Uterus (tissue), 4 donors: ENCODE data around the gene ALAS1. TPM values are rescaled to one million over a fixed set of nuclear protein-coding genes. Genes with fewer than 3 reads are reported as not detected.
"Not testable (repeated sequence)": the region's sequence is repeated elsewhere in the genome, so short reads cannot be mapped to it uniquely, and the experiment has no call there.

Source experiments
- DNase-seq, 2 donors: peaks; one replicate each; pipeline ENCODE4 v3.0.0-alpha.2; 2019 to 2020
- H3K27ac ChIP-seq, 2 donors: fragments of 200-600 bp; sonication (generic); 1 replicate in 1 of 2; 2 replicates in 1 of 2; pipeline ENCODE4 v1.5.1; 2016 to 2018
- H3K27me3 ChIP-seq, 2 donors: fragments of 200-600 bp; sonication (generic); one replicate each; pipeline ENCODE4 v1.5.1; 2018 to 2019; ENCODE audit warnings: control low read depth in 1 of 2
- H3K36me3 ChIP-seq, 2 donors: fragments of 200-600 bp; sonication (generic); one replicate each; pipeline ENCODE4 v1.5.1; 2019; ENCODE audit warnings: control low read depth in 1 of 2
- H3K4me1 ChIP-seq, 2 donors: fragments of 200-600 bp; sonication (generic); one replicate each; pipeline ENCODE4 v1.5.1; 2018 to 2019; ENCODE audit warnings: control low read depth in 1 of 2
- H3K4me3 ChIP-seq, 2 donors: fragments of 200-600 bp; sonication (generic); 1 replicate in 1 of 2; 2 replicates in 1 of 2; pipeline ENCODE4 v1.5.1; 2018 to 2019; ENCODE audit warnings: mild to moderate bottlenecking in 1 of 2
- H3K9me3 ChIP-seq, 2 donors: fragments of 200-600 bp; sonication (generic); one replicate each; pipeline ENCODE4 v1.5.1; 2019; ENCODE audit warnings: control low read depth in 1 of 2
- POLR2A ChIP-seq, 2 donors: fragments of 450-650 bp; IDR thresholded peaks; one replicate each; pipeline ENCODE4 v1.6.1; 2016; ENCODE audit warnings: antibody characterized with exemption in 2 of 2, mild to moderate bottlenecking in 1 of 2, moderate library complexity in 1 of 2
- intact Hi-C: fragments of 100-400 bp; cut with DNase I; formaldehyde crosslinking; loops from one replicate; pipeline ENCODE4 v1.15.1; 2023; ENCODE audit warnings: low total_unique reads
- total RNA-seq, 4 donors: library from RNA; depleted of rRNA in 3 of 4; stranded (reverse); fragments of >200 nt in 3 of 4; gene quantifications; one replicate each; pipeline versions ENCODE4 v1.1.0 to v1.2.4, GENCODE V29; 2014 to 2023
- TF ChIP-seq, protein P1 (sequence below), 4 experiments: fragments of 200-600 bp in 2 of 4; fragments of 450-650 bp in 2 of 4; sonication (generic) in 2 of 4; IDR thresholded peaks; one replicate each; pipeline ENCODE4 v1.5.1; 2016 to 2019; ENCODE audit warnings: antibody characterized with exemption in 4 of 4, mild to moderate bottlenecking in 2 of 4, moderate library complexity in 1 of 4
- donor health status: DM: yes; HTN: yes; CAD: no.

The ALAS1 gene
- total RNA-seq, 4 donors from 2014 or later, result 4.9 to 56.2 (median 36.2) TPM

- no peaks in the 10 kb centered on the region for H3K27me3 ChIP-seq
- no peaks in the 10 kb centered on the region for H3K36me3 ChIP-seq
- no peaks in the 10 kb centered on the region for H3K9me3 ChIP-seq
- no peak for DNase-seq
- intact Hi-C loops, result no loop called here
- H3K4me1 ChIP-seq, result no peaks in the 10 kb centered on the region
- no peak overlapping the region for H3K4me3 ChIP-seq
- TF ChIP-seq, protein P1, sequence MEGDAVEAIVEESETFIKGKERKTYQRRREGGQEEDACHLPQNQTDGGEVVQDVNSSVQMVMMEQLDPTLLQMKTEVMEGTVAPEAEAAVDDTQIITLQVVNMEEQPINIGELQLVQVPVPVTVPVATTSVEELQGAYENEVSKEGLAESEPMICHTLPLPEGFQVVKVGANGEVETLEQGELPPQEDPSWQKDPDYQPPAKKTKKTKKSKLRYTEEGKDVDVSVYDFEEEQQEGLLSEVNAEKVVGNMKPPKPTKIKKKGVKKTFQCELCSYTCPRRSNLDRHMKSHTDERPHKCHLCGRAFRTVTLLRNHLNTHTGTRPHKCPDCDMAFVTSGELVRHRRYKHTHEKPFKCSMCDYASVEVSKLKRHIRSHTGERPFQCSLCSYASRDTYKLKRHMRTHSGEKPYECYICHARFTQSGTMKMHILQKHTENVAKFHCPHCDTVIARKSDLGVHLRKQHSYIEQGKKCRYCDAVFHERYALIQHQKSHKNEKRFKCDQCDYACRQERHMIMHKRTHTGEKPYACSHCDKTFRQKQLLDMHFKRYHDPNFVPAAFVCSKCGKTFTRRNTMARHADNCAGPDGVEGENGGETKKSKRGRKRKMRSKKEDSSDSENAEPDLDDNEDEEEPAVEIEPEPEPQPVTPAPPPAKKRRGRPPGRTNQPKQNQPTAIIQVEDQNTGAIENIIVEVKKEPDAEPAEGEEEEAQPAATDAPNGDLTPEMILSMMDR (IDR thresholded peaks at IDR 0.05), result no peak
- no peak for TF ChIP-seq POLR2A (IDR thresholded peaks at IDR 0.05)
- H3K27ac ChIP-seq, result no peak overlapping the region
These were observed 20.3 kb upstream of the ALAS1 start for GRCh38 chr3:52177701-52178042.

DNA sequence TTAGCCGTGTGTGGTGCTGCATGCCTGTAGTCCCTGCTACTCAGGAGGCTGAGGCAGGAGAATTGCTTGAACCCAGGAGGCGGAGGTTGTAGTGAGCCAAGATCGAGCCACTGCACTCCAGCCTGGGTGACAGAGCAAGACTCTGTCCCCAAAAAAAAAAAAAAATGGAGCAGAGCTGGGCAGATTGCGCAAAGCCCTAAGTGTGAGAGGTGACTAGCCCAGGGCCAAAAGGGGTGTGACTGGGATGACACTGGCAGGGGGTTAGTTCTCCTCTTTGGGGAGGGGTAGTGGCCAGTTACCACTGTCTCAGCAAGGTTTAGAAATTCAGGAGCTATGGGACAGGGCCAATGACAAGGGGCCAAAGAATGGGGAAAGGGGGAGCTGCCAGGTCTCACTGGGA is 19.8 kb upstream of the ALAS1 start:
- H3K4me3 ChIP-seq, DNase-seq, H3K36me3 ChIP-seq, H3K9me3 ChIP-seq, H3K27ac ChIP-seq, H3K27me3 ChIP-seq, intact Hi-C loops, H3K4me1 ChIP-seq: not testable (repeated sequence)

- H3K36me3 ChIP-seq, result no peaks in the 10 kb centered on the region
- intact Hi-C loops, result no loop called here
- no peaks in the 10 kb centered on the region for H3K4me1 ChIP-seq
- H3K9me3 ChIP-seq, result no peaks in the 10 kb centered on the region
- no peak overlapping the region for H3K4me3 ChIP-seq
- TF ChIP-seq, protein P1 (IDR thresholded peaks at IDR 0.05), result no peak
- no peak for TF ChIP-seq POLR2A (IDR thresholded peaks at IDR 0.05)
- DNase-seq, result no peak
- no peak overlapping the region for H3K27ac ChIP-seq
- no peaks in the 10 kb centered on the region for H3K27me3 ChIP-seq
These were observed 19.4 kb upstream of the ALAS1 start for GRCh38 chr3:52178537-52178936.

GRCh38 chr3:52181543-52181942 is 16.4 kb upstream of the ALAS1 start:
- Histone ChIP-seq H3K4me1 (no peaks in the 10 kb centered on the region), H3K36me3 (no peaks in the 10 kb centered on the region), H3K27ac (no peak overlapping the region), H3K27me3 (no peaks in the 10 kb centered on the region), H3K4me3 (no peak overlapping the region), H3K9me3 (no peaks in the 10 kb centered on the region)
- no peak for TF ChIP-seq POLR2A (IDR thresholded peaks at IDR 0.05)
- TF ChIP-seq, protein P1 (IDR thresholded peaks at IDR 0.05), result no peak
- intact Hi-C loops, result no loop called here
- no peak for DNase-seq

- intact Hi-C loops, result no loop called here
- DNase-seq, result no peak
- H3K4me1 ChIP-seq, result no peaks in the 10 kb centered on the region
- H3K4me3 ChIP-seq, result no peak overlapping the region
- H3K27ac ChIP-seq, result no peak overlapping the region
- no peaks in the 10 kb centered on the region for H3K36me3 ChIP-seq
- H3K9me3 ChIP-seq, result no peaks in the 10 kb centered on the region
- H3K27me3 ChIP-seq, result no peaks in the 10 kb centered on the region
- TF ChIP-seq, protein P1 (IDR thresholded peaks at IDR 0.05), result no peak
- TF ChIP-seq POLR2A (IDR thresholded peaks at IDR 0.05), result no peak
These were observed 15.8 kb upstream of the ALAS1 start for GRCh38 chr3:52182196-52182595.

GRCh38 chr3:52182691-52183090 is 15.3 kb upstream of the ALAS1 start:
- no peak for DNase-seq
- H3K4me1 ChIP-seq, result no peaks in the 10 kb centered on the region
- H3K36me3 ChIP-seq, result no peaks in the 10 kb centered on the region
- no peak overlapping the region for H3K4me3 ChIP-seq
- H3K27me3 ChIP-seq, result no peaks in the 10 kb centered on the region
- no peak for TF ChIP-seq POLR2A (IDR thresholded peaks at IDR 0.05)
- TF ChIP-seq, protein P1 (IDR thresholded peaks at IDR 0.05), result no peak
- H3K9me3 ChIP-seq, result no peaks in the 10 kb centered on the region
- intact Hi-C loops, result no loop called here
- no peak overlapping the region for H3K27ac ChIP-seq
